ENCODE data around the gene IGF2BP2.
"Not testable (repeated sequence)": the region's sequence is repeated elsewhere in the genome, so short reads cannot be mapped to it uniquely, and the experiment has no call there.

DNA sequence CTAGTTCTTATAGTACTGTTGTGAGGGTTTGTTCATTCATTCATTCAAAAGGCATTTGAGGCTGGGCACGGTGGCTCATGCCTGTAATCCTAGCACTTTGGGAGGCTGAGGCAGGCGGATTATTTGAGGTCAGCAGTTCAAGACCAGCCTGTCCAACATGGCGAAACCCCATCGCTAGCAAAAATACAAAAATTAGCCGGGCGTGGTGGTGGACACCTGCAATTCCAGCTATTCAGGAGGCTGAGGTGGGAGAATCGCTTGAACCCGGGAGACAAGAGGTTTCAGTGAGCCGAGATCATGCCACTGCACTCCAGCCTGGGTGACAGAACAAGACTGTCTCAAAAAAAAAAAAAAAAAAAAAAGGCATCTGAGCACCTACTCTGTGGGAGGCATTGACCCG lies 163.5 kb downstream of the IGF2BP2 start:
- TF ChIP-seq CTCF, POLR2A, EP300, POLR2AphosphoS5 (IDR thresholded peaks at IDR 0.05): not testable (repeated sequence)
